ENCODE data around the gene ARHGEF12.

GRCh38 chr11:120327311-120327710 lies 8.9 kb upstream of the ARHGEF12 start:
- no peak for TF ChIP-seq CTCF (IDR thresholded peaks at IDR 0.05 in 2 of 3, conservative IDR thresholded peaks at IDR 0.05 in 1 of 3; ENCODE audit: control insufficient read depth in 2 of 3, extremely low read depth in 1 of 3, insufficient read depth in 1 of 3, low read depth in 3 of 3, low read length in 3 of 3)
- TF ChIP-seq TARDBP (IDR thresholded peaks at IDR 0.05; ENCODE audit: borderline replicate concordance) = no peak
- TF ChIP-seq MAX (IDR thresholded peaks at IDR 0.05; ENCODE audit: low read depth, low read length) = no peak
- no peak for TF ChIP-seq EP300 (IDR thresholded peaks at IDR 0.05; ENCODE audit: borderline replicate concordance in 1 of 2, control insufficient read depth in 1 of 2, low read depth in 2 of 2, low read length in 2 of 2)
- TF ChIP-seq EZH2 (IDR thresholded peaks at IDR 0.05; ENCODE audit: borderline replicate concordance, control insufficient read depth, low read depth, low read length) = no peak
- no peak for TF ChIP-seq JUND (IDR thresholded peaks at IDR 0.05; ENCODE audit: low read depth, low read length)
- TF ChIP-seq CBX5 (IDR thresholded peaks at IDR 0.05; ENCODE audit: low read depth) = no peak
- no peak for TF ChIP-seq SREBF2 (IDR thresholded peaks at IDR 0.05; ENCODE audit: low read length)
- no peak for TF ChIP-seq ZNF24 (IDR thresholded peaks at IDR 0.05)
- no peak for TF ChIP-seq RFX5 (IDR thresholded peaks at IDR 0.05; ENCODE audit: low read depth, low read length)
- no peak for TF ChIP-seq USF2 (IDR thresholded peaks at IDR 0.05; ENCODE audit: borderline replicate concordance, low read depth, low read length)
- TF ChIP-seq CHD2 (IDR thresholded peaks at IDR 0.05; ENCODE audit: borderline replicate concordance, low read depth, low read length) = no peak
- no peak for TF ChIP-seq SMC3 (IDR thresholded peaks at IDR 0.05; ENCODE audit: borderline replicate concordance, low read length)
